ENCODE results near the gene SYCP2L.
"Not testable (repeated sequence)": the region's sequence is repeated elsewhere in the genome, so short reads cannot be mapped to it uniquely, and the experiment has no call there.

The SYCP2L gene

GRCh38 chr6:10956776-10957175, 69.9 kb downstream of the SYCP2L start:
- DNase-seq (ENCODE audit: low read depth in 2 of 2) = no peak

DNA sequence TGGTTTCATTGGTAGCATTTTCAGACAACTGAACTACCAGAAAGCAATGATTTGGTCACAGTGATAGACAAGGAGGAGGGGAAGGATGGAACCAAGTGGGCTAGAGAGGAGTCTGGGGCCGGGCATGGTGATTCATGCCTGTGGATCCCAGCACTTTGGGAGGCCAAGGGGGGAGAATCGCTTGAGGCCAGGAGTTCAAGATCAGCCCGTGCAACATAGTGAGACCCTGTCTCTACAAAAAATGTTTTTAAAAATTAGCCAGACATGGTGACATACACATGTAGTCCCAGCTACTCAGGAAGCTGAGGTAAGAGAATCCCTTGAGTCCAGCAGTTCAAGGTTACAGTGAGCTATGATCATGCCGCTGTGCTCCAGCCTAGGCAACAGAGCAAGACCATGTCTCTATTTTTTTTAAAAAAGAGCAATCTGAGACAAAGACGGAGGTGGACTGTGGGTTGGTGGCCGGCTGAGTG, 70.6 kb downstream of the SYCP2L start:
- no peak for DNase-seq (ENCODE audit: low read depth in 2 of 2)

DNA sequence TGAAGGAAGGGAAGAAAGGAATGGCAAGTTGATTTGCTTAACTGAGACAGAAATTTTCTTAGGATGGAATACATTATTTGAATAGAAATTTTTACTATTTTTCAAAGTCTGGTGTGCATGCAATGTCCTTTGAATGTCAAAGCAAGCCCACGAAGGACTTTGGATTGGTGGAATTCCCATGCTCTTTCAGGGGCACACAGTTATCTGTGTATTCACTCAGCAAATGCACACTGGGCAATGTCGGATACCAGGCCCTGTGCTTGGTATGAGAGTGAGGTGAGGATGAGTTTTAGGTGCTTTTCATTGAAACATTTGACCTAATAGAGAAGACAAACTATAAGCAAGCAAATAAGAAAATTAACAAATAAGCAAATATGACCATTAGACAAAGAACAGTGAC, 73.3 kb downstream of the SYCP2L start:
- DNase-seq (ENCODE audit: low read depth in 2 of 2) = no peak

GRCh38 chr6:10961837-10962236, 75.0 kb downstream of the SYCP2L start:
- DNase-seq (ENCODE audit: low read depth in 2 of 2) = no peak

DNA sequence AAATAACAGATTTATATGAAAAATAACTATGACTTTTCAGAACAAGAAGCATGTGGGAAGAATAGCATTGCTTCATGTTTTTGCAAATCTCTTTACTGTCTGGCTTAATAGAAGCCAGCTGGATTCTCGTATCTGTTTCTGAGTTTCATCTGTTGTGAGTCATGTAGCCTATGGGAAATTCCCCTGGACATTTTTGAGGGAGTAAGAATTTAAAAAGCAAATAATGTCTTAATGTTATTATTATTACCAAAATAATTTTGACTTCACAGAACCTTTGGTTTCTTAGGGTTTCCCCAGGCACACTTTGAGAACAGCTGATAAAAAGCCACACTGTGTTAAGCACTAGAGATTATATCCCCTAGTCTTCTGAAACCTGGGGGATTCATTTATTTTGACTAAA, 75.8 kb downstream of the SYCP2L start:
- DNase-seq (ENCODE audit: low read depth in 2 of 2) = peak; percentile 75 to 83

DNA sequence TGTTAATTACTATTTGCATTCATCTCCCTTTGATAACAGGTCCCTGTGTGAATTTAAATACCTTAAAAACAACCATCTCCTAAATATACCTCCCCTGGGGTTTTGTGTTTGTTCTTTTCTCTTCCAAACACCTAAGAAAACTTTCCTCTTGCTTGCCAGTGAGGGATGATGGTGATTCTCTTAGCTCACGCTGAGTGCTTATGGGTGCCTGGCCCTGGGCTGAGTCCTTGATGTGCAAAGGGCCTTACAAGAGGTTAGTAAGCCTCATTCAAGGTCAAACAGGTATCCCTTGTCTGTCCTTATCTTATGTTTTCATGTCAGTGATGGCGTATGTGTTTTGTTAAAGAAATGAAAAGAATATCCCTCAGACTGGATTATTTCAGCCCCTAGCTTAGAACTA, 76.3 kb downstream of the SYCP2L start:
- DNase-seq (ENCODE audit: low read depth in 2 of 2) = no peak

DNA sequence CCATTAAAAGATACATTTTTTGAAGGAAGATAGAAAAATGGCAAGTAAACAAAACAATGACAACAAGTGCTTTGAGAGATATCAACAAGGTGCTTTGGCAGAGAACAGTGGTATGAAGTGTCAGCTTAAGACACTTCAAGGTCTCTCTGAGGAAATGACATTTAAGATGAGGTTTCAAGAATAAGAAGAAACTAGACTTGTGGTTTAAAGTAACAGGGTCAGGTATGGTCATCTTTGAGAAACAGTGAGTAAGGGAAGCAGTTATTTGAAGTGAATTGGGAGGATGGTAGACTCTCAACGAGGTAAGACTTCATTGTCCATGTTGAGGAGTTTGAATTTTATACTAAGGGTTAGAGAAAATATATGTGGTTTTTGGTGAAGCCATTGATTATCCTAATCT, 77.8 kb downstream of the SYCP2L start:
- no peak for DNase-seq (ENCODE audit: low read depth in 2 of 2)

GRCh38 chr6:10968776-10969175, 81.9 kb downstream of the SYCP2L start:
- DNase-seq (ENCODE audit: low read depth in 2 of 2) = peak; percentile 15 to 21

DNA sequence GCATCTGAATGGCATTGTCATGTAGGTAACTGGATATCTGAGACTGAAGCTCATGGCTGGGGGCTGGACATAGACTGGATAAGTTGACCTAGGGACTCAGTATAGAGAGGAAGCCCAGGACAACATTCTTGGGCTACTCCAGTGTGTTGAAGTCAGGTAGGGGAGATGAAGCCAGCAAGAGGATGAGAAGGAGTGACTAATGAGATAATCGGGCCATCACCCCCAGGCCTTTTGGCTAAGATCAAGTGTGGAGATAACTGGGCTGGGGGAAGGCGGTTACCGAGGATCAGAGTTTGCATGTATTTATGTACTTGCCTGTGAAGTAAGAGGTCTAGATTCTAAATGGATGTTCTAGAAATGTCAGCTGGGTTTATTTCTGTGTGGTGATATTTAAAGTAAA, 83.9 kb downstream of the SYCP2L start:
- no peak for DNase-seq (ENCODE audit: low read depth in 2 of 2)

GRCh38 chr6:10972196-10972595, 85.3 kb downstream of the SYCP2L start:
- no peak for DNase-seq (ENCODE audit: low read depth in 2 of 2)

DNA sequence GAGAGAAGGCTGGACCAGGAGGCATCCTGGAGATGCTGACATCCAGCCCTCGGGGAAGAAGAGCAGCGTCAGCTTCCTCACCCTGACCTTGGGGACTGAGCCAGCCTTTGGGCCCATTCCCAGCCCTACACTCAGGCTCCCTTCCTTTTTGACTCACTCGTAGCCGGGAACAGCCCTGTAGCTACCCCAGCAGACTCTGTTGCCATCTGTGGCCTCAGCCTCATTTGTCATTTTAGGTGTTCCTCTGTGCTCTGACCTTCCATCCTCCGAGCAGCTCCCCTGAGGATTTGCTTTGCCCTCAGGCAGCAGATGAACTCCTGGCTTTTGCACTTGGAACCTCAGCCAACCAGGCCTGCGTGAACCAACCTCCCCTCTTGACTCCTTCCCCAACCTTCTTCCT, 89.7 kb downstream of the SYCP2L start:
- no peak for DNase-seq (ENCODE audit: low read depth in 2 of 2)

GRCh38 chr6:10977231-10977968, 90.5 kb downstream of the SYCP2L start:
- no peak for DNase-seq (ENCODE audit: low read depth in 2 of 2)

GRCh38 chr6:10979603-10980002, 92.8 kb downstream of the SYCP2L start:
- no peak for DNase-seq (ENCODE audit: low read depth in 2 of 2)

GRCh38 chr6:10981409-10981808, 94.6 kb downstream of the SYCP2L start:
- DNase-seq (ENCODE audit: low read depth in 2 of 2) = no peak

DNA sequence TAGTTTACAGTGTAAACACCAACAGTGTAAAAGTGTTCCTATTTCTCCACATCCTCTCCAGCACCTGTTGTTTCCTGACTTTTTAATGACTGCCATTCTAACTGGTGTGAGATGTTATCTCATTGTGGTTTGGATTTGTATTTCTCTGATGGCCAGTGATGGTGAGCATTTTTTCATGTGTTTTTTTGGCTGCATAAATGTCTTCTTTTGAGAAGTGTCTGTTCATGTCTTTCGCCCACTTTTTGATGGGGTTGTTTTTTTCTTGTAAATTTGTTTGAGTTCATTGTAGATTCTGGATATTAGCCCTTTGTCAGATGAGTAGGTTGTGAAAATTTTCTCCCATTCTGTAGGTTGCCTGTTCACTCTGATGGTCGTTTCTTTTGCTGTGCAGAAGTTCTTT, 98.1 kb downstream of the SYCP2L start:
- DNase-seq (ENCODE audit: low read depth in 2 of 2) = not testable (repeated sequence)

DNA sequence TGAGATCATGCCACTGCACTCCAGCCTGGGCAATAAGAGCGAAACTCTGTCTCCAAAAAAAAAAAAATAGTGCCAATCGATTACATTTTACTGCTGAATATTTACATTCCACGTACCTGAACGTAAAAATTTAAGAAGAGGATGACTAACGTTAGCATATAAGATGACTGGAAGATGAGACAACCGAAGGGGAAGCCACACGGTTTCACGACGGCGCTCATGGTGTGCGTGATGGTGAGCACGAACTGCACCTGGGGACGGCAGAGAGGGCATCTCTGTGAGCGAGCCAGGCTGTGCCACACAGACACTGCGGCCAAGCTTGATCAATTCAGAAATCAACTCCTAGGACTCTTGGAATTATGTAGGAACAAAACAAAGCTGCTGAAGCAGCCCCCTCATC, 102.7 kb downstream of the SYCP2L start:
- no peak for DNase-seq (ENCODE audit: low read depth in 2 of 2)

DNA sequence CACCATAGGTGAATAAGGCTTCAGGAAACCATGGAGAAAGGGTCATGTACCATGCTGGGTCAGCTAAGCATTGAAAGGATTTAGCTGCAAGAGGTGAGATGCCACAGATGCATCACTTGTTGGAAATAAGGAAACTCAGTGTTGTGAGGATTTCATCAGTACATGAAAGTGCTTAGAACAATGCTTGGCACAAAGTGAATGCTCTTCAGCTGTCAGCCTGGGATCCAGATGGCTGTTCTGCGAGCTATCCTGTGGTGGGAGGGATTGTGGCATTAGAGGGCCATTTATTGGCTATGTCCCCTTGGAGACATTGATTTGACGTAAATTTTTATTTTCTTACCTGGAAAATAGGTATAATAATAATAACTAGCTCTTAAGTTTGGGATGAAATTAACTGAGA, 104.3 kb downstream of the SYCP2L start:
- DNase-seq (ENCODE audit: low read depth in 2 of 2) = no peak

DNA sequence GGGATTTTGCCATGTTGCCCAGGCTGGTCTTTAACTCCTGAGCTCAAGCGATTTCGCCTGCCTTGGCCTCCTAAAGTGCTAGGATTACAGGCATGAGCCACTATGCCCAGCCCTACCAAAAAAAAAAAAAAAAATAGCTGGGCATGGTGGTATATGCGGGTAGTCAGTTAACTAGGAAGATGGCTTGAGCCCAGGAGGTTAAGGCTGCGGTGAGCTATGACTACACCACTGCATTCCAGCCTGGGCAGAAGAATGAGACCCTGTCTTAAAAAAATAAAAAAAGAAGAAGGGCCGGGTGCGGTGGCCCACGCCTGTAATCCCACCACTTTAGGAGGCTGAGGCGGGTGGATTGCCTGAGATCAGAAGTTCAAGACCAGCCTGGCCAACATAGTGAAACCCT, 107.0 kb downstream of the SYCP2L start:
- DNase-seq (ENCODE audit: low read depth in 2 of 2) = no peak

DNA sequence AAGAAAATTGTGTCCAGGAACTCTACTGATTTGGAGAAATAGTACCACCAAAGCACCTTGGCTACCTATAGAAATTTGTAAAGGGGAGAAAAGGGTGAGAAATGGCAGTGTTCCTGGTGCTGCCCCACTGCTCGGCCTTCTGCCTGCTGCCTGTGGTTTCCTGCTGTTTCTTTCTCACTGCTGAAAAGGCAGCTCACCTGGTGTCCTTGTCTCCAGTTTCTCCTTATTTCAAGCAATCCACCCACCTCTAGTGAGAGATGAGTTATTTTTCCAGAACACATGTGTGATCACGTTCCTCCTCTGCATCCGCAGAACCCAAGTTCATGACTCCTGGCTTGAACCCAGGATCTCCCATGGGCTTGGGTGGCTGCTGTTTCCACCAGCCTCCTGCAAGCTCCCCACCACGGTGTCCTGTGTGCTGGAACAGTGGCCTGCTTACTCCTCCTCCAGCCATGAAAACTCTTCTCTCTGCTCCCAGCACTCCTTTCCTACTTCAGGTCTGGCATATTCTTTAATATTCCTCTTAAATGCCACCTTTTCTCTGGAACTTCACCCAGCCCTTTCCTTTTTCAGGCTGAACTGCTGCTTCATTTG, 108.4 kb downstream of the SYCP2L start:
- DNase-seq (ENCODE audit: low read depth in 2 of 2) = no peak

DNA sequence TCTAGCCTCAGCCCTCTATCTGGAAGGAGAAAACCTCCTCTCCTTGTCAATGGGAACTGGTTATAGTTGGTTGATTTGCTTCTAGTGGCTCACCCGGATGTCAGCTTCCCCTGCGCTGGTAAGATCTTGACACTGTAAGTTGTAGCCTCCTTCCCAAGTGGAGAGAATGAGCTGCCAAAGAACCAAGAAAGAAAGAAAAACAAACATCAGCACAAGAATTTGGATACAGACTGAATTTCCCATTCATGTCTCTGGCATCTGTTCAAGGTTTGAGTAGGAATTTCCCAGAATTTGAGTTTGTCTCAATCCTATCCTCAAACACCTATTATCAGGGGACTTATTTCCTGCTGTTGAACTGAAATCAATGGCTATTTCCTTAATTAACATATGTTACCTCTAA, 113.1 kb downstream of the SYCP2L start:
- peak in 1 of 2 experiments; percentile 29 for DNase-seq (ENCODE audit: low read depth in 2 of 2)

GRCh38 chr6:11002176-11002575, 115.3 kb downstream of the SYCP2L start:
- no peak for DNase-seq (ENCODE audit: low read depth in 2 of 2)

GRCh38 chr6:11003297-11003696, 116.4 kb downstream of the SYCP2L start:
- not testable (repeated sequence) for DNase-seq (ENCODE audit: low read depth in 2 of 2)

GRCh38 chr6:11006061-11006460, 119.2 kb downstream of the SYCP2L start:
- peak in 1 of 2 experiments; percentile 24 for DNase-seq (ENCODE audit: low read depth in 2 of 2)
